Spinal cord (tissue), 10 donors: ENCODE results near the gene TRAF3IP1. TPM values are rescaled to one million over a fixed set of nuclear protein-coding genes. Genes with fewer than 3 reads are reported as not detected.

Experiments
- DNase-seq, 6 donors: peaks; one replicate each; pipeline versions ENCODE4 v3.0.0 to v3.0.0-alpha.2; 2013 to 2015; ENCODE audit warnings: low spot score in 6 of 6, low read depth in 4 of 6
- H3K27ac ChIP-seq: one replicate; pipeline ENCODE4 v1.5.1; 2013; ENCODE audit warnings: low read depth, low read length, control low read depth
- H3K27me3 ChIP-seq: one replicate; pipeline ENCODE4 v1.6.1; 2013; ENCODE audit warnings: low read length; ENCODE audit not compliant: control insufficient read depth, insufficient read depth
- H3K36me3 ChIP-seq: one replicate; pipeline ENCODE4 v1.6.1; 2013; ENCODE audit warnings: low read length; ENCODE audit not compliant: control insufficient read depth, insufficient read depth
- H3K4me1 ChIP-seq: one replicate; pipeline ENCODE4 v1.6.1; 2013; ENCODE audit warnings: low read length; ENCODE audit not compliant: control insufficient read depth, insufficient read depth
- H3K4me3 ChIP-seq: one replicate; pipeline ENCODE4 v1.5.1; 2013; ENCODE audit warnings: low read depth, low read length, control low read depth
- H3K9me3 ChIP-seq: one replicate; pipeline ENCODE4 v1.6.1; 2013; ENCODE audit warnings: low read length; ENCODE audit not compliant: control insufficient read depth, insufficient read depth
- WGBS: methylation state at CpG from one replicate; pipeline ENCODE4 v1.1.5; 2013; ENCODE audit warnings: missing lambda C conversion rate; ENCODE audit not compliant: insufficient coverage; 5-methylcytosine and 5-hydroxymethylcytosine counted together
- polyA plus RNA-seq, 2 donors: library from polyadenylated mRNA; unstranded; fragments of 120-200 nt; gene quantifications; one replicate each; pipeline ENCODE4 v1.2.1, GENCODE V29; 2013; ENCODE audit not compliant: insufficient read length in 2 of 2
- small RNA-seq: library from RNA; depleted of rRNA; stranded (forward); fragments of <200 nt; gene quantifications from one replicate; pipeline ENCODE3, GENCODE V24; 2014; ENCODE audit warnings: low replicate concordance
- total RNA-seq, 2 donors: library from RNA; depleted of rRNA in 1 of 2; stranded (reverse); fragments of 120-200 nt in 1 of 2; fragments of >200 nt in 1 of 2; gene quantifications; one replicate each; pipeline versions ENCODE4 v1.2.3 to v1.2.4, GENCODE V29; 2013 to 2014
- donor health status: healthy.

TRAF3IP1 gene
- total and polyA plus RNA-seq, 4 donors, result 12.2 to 19.2 (median 17.6) TPM

- H3K36me3 ChIP-seq, result peaks cover 62% of the 10 kb centered on the region
- H3K27ac ChIP-seq, result no peak overlapping the region
- no peaks in the 10 kb centered on the region for H3K9me3 ChIP-seq
- WGBS, result 77% methylated on average over 10 of the region's 17 CpGs
- H3K27me3 ChIP-seq, result no peaks in the 10 kb centered on the region
- H3K4me3 ChIP-seq, result no peak overlapping the region
- H3K4me1 ChIP-seq, result peaks cover 9% of the 10 kb centered on the region
- DNase-seq, result no peak
These were observed 125.3 kb downstream of the TRAF3IP1 start for GRCh38 chr2:238445409-238446190.

- 94% methylated on average over 7 of the region's 8 CpGs for WGBS
- no peak overlapping the region for H3K4me3 ChIP-seq
- peaks cover 66% of the 10 kb centered on the region for H3K36me3 ChIP-seq
- H3K27me3 ChIP-seq, result no peaks in the 10 kb centered on the region
- peaks cover 2% of the 10 kb centered on the region for H3K4me1 ChIP-seq
- DNase-seq, result no peak
- H3K27ac ChIP-seq, result no peak overlapping the region
- H3K9me3 ChIP-seq, result no peaks in the 10 kb centered on the region
These were observed 126.1 kb downstream of the TRAF3IP1 start for GRCh38 chr2:238446371-238446770.

- H3K4me1 ChIP-seq, result no peaks in the 10 kb centered on the region
- H3K36me3 ChIP-seq, result peaks cover 73% of the 10 kb centered on the region
- no peaks in the 10 kb centered on the region for H3K9me3 ChIP-seq
- no peak for DNase-seq
- H3K27ac ChIP-seq, result no peak overlapping the region
- no peak overlapping the region for H3K4me3 ChIP-seq
- 91% methylated on average over 17 of the region's 19 CpGs for WGBS
- H3K27me3 ChIP-seq, result no peaks in the 10 kb centered on the region
These were observed 128.0 kb downstream of the TRAF3IP1 start for GRCh38 chr2:238448031-238448955.

GRCh38 chr2:238449241-238449640, 128.9 kb downstream of the TRAF3IP1 start:
- H3K4me1 ChIP-seq, result no peaks in the 10 kb centered on the region
- 87% methylated on average over 3 of the region's 8 CpGs for WGBS
- no peaks in the 10 kb centered on the region for H3K27me3 ChIP-seq
- H3K36me3 ChIP-seq, result peaks cover 71% of the 10 kb centered on the region
- H3K27ac ChIP-seq, result no peak overlapping the region
- H3K9me3 ChIP-seq, result no peaks in the 10 kb centered on the region
- no peak overlapping the region for H3K4me3 ChIP-seq
- DNase-seq, result no peak

- Histone ChIP-seq H3K4me1 (peaks cover 3% of the 10 kb centered on the region), H3K9me3 (no peaks in the 10 kb centered on the region), H3K27me3 (no peaks in the 10 kb centered on the region), H3K4me3 (no peak overlapping the region), H3K36me3 (peaks cover 67% of the 10 kb centered on the region), H3K27ac (no peak overlapping the region)
- DNase-seq, result no peak
- 71% methylated on average over 9 of the region's 9 CpGs for WGBS
These were observed 129.6 kb downstream of the TRAF3IP1 start for GRCh38 chr2:238449909-238450417.

- no peak overlapping the region for H3K4me3 ChIP-seq
- H3K4me1 ChIP-seq, result peaks cover 3% of the 10 kb centered on the region
- H3K27me3 ChIP-seq, result no peaks in the 10 kb centered on the region
- H3K36me3 ChIP-seq, result peaks cover 63% of the 10 kb centered on the region
- no peak overlapping the region for H3K27ac ChIP-seq
- WGBS, result 97% methylated on average over 11 of the region's 11 CpGs
- no peaks in the 10 kb centered on the region for H3K9me3 ChIP-seq
- no peak for DNase-seq
These were observed 130.1 kb downstream of the TRAF3IP1 start for GRCh38 chr2:238450440-238450861.

Small RNA genes lying within 50 kb of the gene (small RNA-seq; reads per million reads assigned to genes)
- not detected for gene RNU6-234P

Other genes starting within 250 kb of the TRAF3IP1 start
- gene ESPNL, start 220.2 kb upstream of the TRAF3IP1 start, total RNA-seq, result 1 to 10 TPM in 1 of 2 donors, under 1 TPM in 1; 0.50 to 4.3 TPM
- under 1 TPM; 0.43 to 0.90 TPM for gene ESPNL, start 220.2 kb upstream of the TRAF3IP1 start, polyA plus RNA-seq
- under 1 TPM; 0.10 to 0.28 TPM for gene KLHL30, start 181.8 kb upstream of the TRAF3IP1 start, total RNA-seq
- gene KLHL30, start 181.8 kb upstream of the TRAF3IP1 start, polyA plus RNA-seq, result under 1 TPM; 0.13 to 0.14 TPM
- 1 to 10 TPM in 1 of 2 donors, under 1 TPM in 1; 0.79 to 1.8 TPM for gene ERFE, start 161.5 kb upstream of the TRAF3IP1 start, total RNA-seq
- 1 to 10 TPM; 2.4 to 2.9 TPM for gene ERFE, start 161.5 kb upstream of the TRAF3IP1 start, polyA plus RNA-seq
- gene ILKAP, start 116.8 kb upstream of the TRAF3IP1 start, total RNA-seq, result 10 to 100 TPM; 29.4 to 38.9 TPM
- 10 to 100 TPM; 48.0 to 65.8 TPM for gene ILKAP, start 116.8 kb upstream of the TRAF3IP1 start, polyA plus RNA-seq
- 10 to 100 TPM; 22.3 to 43.4 TPM for gene HES6, start 80.5 kb upstream of the TRAF3IP1 start, total RNA-seq
- gene HES6, start 80.5 kb upstream of the TRAF3IP1 start, polyA plus RNA-seq, result 100 to 1,000 TPM; 110 to 114 TPM
- gene PER2, start 31.9 kb upstream of the TRAF3IP1 start, total RNA-seq, result 1 to 10 TPM; 5.5 to 9.1 TPM
- gene PER2, start 31.9 kb upstream of the TRAF3IP1 start, polyA plus RNA-seq, result 1 to 10 TPM; 9.5 to 9.9 TPM
- 10 to 100 TPM; 22.1 to 34.6 TPM for gene ASB1, start 106.4 kb downstream of the TRAF3IP1 start, total RNA-seq
- 10 to 100 TPM; 40.5 to 41.9 TPM for gene ASB1, start 106.4 kb downstream of the TRAF3IP1 start, polyA plus RNA-seq